ENCODE results near the gene GUCY1B1.

The GUCY1B1 gene

DNA sequence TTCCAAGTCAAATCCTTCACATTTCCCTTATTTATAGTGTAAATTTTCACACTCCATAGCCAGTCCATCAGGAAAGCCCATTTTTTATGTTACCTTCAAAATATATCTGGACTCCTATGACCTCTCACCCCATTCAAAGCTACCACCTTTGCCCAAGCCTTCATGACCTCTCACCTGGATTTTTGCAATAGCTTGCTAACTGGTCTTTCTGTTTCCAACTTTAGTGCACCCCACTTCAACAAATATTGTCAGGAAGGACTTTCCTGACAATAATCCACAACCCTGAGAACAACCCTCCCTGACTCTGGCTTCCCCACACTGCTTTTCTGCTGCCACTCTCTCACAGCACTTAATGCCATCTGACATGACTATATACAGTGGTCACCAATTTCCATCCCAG, 73.8 kb downstream of the GUCY1B1 start:
- no peaks in the 10 kb centered on the region for H3K27me3 Mint-ChIP-seq
- no peak overlapping the region for H3K27ac Mint-ChIP-seq
- H3K9me3 Mint-ChIP-seq, result no peaks in the 10 kb centered on the region
- H3K36me3 Mint-ChIP-seq (ENCODE audit: low read depth), result no peaks in the 10 kb centered on the region
- H3K4me3 Mint-ChIP-seq, result no peak overlapping the region
- H3K4me1 Mint-ChIP-seq (ENCODE audit: low read depth), result no peaks in the 10 kb centered on the region
- intact Hi-C loops (cut with micrococcal nuclease), result no loop called here

DNA sequence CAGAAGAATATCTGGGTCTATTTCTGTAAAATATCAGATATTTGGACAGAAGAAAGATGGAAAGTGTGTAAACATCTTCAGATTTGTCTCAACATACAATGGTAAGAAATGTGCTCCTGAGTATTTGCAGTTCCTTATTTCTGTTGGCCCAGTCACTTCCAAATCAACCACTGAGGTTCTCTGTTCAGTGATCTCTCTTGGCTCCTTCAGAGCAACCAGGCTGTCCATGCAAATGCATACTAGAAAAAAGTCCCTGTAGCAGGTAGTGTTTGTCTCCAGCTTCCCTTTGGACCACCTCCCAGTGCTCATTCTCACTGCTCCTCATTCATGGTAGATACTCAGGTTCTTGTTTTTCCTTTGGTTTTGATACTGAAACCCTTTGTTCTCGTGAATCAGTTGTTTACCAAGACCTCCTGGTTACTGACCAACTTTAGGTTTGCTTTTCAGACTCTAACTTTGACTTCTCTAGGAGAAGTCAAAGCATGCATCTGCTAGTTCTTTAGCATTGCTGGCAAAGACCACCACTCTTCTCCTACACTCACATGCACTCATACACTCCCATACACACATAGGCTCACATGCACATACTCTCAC, 78.5 kb downstream of the GUCY1B1 start:
- Mint-ChIP-seq H3K4me1 (ENCODE audit: low read depth) (no peaks in the 10 kb centered on the region), H3K4me3 (no peak overlapping the region), H3K36me3 (ENCODE audit: low read depth) (no peaks in the 10 kb centered on the region), H3K9me3 (no peaks in the 10 kb centered on the region), H3K27me3 (no peaks in the 10 kb centered on the region), H3K27ac (no peak overlapping the region)
- intact Hi-C loops (cut with micrococcal nuclease), result no loop called here

DNA sequence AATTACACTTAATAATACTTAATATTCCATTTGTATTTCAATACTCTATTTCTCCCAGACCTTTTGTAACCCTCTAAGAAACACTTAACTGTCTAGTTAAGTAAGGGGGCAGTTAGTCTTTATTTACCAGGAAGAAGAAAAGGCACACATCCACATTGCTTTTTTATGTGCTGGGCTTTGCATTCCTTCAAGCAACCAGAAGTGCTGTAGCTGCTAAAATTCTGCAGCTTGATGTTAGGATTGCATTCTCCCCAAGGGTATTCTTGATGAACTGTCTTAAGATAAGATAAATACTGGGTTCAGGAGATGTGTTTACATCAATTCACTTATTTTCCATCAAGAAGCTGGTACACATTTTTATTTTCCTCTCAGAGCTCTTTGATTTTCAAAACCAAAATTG, 83.3 kb downstream of the GUCY1B1 start:
- intact Hi-C loops (cut with micrococcal nuclease), result no loop called here
- Mint-ChIP-seq H3K36me3 (ENCODE audit: low read depth) (no peaks in the 10 kb centered on the region), H3K27ac (no peak overlapping the region), H3K4me3 (no peak overlapping the region), H3K4me1 (ENCODE audit: low read depth) (no peaks in the 10 kb centered on the region), H3K27me3 (no peaks in the 10 kb centered on the region), H3K9me3 (no peaks in the 10 kb centered on the region)

DNA sequence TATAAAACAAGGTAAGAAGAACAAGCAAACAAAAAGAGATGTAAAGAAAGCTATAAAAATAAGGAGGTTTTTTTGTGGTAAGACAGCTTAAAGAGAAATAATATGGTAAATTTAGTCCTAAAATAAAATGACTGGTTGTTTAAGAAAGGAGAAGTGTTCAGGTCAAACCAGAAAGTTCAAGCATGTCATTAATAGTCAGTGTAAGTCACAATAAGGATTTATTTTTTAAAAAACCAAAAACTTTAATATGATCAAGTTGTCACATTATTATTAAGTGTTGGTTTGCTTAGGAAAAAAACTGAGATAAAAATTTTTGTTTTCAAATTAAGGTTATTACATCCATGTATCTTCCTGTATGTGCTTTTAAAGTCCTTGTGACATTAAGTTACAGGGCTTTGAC, 88.1 kb downstream of the GUCY1B1 start:
- Mint-ChIP-seq H3K27me3 (no peaks in the 10 kb centered on the region), H3K9me3 (no peaks in the 10 kb centered on the region), H3K4me1 (ENCODE audit: low read depth) (no peaks in the 10 kb centered on the region), H3K27ac (no peak overlapping the region), H3K36me3 (ENCODE audit: low read depth) (no peaks in the 10 kb centered on the region), H3K4me3 (no peak overlapping the region)
- intact Hi-C loops (cut with micrococcal nuclease), result no loop called here

DNA sequence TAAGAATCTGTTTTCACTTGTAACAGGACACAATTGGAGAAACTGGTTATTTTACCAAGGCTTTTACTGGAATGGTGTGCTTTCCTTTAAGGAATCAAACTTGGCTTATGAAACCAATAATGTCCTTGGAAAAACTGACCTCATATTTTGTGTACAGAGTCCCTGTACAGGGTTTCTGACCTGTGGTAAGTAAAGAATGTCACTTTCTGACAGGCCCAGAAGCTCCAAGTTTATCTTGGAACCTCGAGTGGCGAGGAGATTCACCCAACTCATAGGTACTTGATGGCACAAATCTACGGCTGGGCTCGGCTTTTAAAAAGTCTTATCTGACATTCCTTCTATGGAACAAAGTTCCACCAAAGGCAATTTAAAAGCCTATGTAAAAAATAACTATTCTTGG, 90.2 kb downstream of the GUCY1B1 start:
- H3K27ac Mint-ChIP-seq, result no peak overlapping the region
- no peaks in the 10 kb centered on the region for H3K27me3 Mint-ChIP-seq
- H3K4me3 Mint-ChIP-seq, result no peak overlapping the region
- H3K36me3 Mint-ChIP-seq (ENCODE audit: low read depth), result no peaks in the 10 kb centered on the region
- no peaks in the 10 kb centered on the region for H3K9me3 Mint-ChIP-seq
- H3K4me1 Mint-ChIP-seq (ENCODE audit: low read depth), result no peaks in the 10 kb centered on the region
- intact Hi-C loops (cut with micrococcal nuclease), result no loop called here

DNA sequence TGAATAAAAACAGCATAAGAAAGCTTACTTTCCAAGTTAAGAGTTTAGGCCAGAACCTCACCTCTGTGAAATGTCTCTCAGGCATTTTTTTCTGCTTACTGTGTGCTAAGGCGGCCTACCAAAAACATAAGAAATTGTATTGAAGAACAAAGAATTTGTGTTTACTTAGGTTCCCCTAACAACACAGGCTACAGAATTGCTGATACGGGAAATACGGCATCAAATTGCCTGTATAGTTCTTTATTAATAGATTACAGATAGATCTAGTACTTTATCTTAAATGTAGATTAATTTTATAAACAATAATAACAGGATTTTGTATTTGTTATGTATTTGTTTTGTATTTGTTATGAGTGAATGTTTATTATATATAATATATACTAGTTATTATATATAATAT, 94.4 kb downstream of the GUCY1B1 start:
- Mint-ChIP-seq H3K27ac (no peak overlapping the region), H3K9me3 (no peaks in the 10 kb centered on the region), H3K36me3 (ENCODE audit: low read depth) (no peaks in the 10 kb centered on the region), H3K4me1 (ENCODE audit: low read depth) (no peaks in the 10 kb centered on the region), H3K27me3 (no peaks in the 10 kb centered on the region), H3K4me3 (no peak overlapping the region)
- intact Hi-C loops (cut with micrococcal nuclease), result no loop called here

DNA sequence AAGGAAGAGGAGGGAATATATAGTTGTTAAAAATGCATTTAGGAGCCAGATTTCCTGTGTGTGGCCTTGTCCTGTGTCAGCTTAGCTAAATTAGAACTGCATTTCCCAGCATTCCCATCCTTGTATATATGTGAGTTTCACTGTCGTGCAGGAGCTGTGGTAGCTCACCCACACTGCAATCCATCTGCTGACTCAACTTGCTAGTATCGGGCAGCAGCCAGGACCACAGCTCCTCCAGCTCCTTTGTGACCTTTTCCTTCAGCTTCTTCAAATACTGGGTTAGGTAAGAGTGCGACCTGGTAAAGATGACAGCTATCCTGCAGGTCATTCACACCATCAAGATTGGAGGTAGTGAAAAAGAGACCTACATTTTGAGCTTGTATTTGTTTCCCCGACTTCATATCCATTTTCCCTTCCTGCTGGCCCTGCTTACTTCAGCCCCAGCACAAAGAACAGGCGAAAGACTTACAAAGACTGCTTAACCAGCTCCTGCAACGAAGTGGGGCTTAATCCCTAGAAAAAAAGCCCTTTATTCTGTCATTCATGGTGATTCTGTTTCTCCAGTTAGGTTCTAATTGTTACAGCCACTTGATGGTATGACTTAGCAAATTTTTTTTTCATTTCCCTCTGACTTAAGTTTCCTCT, 95.9 kb downstream of the GUCY1B1 start:
- intact Hi-C loops (cut with micrococcal nuclease), result no loop called here
- H3K4me1 Mint-ChIP-seq (ENCODE audit: low read depth), result no peaks in the 10 kb centered on the region
- no peaks in the 10 kb centered on the region for H3K36me3 Mint-ChIP-seq (ENCODE audit: low read depth)
- H3K27ac Mint-ChIP-seq, result no peak overlapping the region
- H3K9me3 Mint-ChIP-seq, result no peaks in the 10 kb centered on the region
- H3K27me3 Mint-ChIP-seq, result no peaks in the 10 kb centered on the region
- no peak overlapping the region for H3K4me3 Mint-ChIP-seq

DNA sequence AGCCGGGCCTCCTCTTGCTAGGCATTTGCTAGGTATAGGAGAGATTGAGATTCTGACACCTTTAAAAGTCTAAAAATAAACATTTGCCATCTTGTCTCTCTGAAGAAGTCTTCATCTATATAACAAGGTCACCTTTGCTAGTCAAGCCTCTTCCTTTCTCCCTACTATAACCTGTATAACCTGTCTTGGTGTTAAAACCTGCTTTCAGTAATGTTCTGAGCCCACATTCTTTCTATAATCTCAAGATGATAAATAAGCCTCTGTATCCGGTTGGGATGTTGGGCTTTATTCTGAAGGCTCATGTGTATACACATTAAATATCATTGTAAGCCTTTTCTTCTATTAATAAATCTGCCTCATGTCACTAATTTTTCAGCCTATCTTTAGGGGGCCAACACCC, 97.1 kb downstream of the GUCY1B1 start:
- intact Hi-C loops (cut with micrococcal nuclease), result no loop called here
- no peak overlapping the region for H3K27ac Mint-ChIP-seq
- no peak overlapping the region for H3K4me3 Mint-ChIP-seq
- H3K9me3 Mint-ChIP-seq, result no peaks in the 10 kb centered on the region
- H3K36me3 Mint-ChIP-seq (ENCODE audit: low read depth), result no peaks in the 10 kb centered on the region
- H3K27me3 Mint-ChIP-seq, result no peaks in the 10 kb centered on the region
- no peaks in the 10 kb centered on the region for H3K4me1 Mint-ChIP-seq (ENCODE audit: low read depth)
